GM10248 (cell line): Measurements from ENCODE around the gene DNAJC10.
"Not testable (repeated sequence)": the region's sequence is repeated elsewhere in the genome, so short reads cannot be mapped to it uniquely, and the experiment has no call there.

Experiments used
- CTCF ChIA-PET: fragments of 300-600 bp; sonication (Branson Sonifier 250); formaldehyde crosslinking; extraction: SDS; loops from one replicate; lab custom pipeline; 2021; ENCODE audit warnings: antibody characterized with exemption; lab: Yijun Ruan, JAX
- POLR2A ChIA-PET: fragments of 350-650 bp; sonication (Branson Sonifier 250); formaldehyde crosslinking; extraction: SDS; loops from one replicate; lab custom pipeline; 2020; ENCODE audit warnings: antibody characterized with exemption; lab: Yijun Ruan, JAX
- DNase-seq: peaks from one replicate; pipeline ENCODE4 v3.0.0; 2012; ENCODE audit errors: extremely low spot score
- TF ChIP-seq, protein P1 (sequence below): IDR thresholded peaks from 2 replicates; pipeline ENCODE4 v1.5.1; 2012; ENCODE audit warnings: mild to moderate bottlenecking, low read depth; ENCODE audit errors: extremely low read depth, missing control alignments, control extremely low read depth

DNAJC10 gene

DNA sequence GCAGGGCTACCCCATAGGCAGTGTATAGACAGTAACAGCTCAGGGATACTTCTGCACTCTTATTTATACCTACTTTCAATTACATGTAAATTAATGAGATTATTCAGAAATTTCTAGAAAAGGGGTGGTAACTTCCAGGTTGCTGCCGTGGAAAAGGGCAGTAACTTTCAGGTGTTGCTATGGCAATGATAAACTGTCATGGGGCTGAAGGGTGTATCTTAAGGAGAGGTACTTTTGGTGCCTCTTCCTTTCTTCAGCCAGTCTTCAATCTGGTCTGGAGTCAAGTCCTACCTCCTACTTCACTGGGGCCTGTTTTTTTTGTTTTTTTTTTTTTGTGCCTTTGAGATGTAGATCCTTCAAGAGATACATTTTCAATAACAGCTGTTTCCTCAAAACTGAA lies 35.2 kb upstream of the DNAJC10 start:
- POLR2A ChIA-PET: no interaction called here
- CTCF ChIA-PET: no interaction called here

DNA sequence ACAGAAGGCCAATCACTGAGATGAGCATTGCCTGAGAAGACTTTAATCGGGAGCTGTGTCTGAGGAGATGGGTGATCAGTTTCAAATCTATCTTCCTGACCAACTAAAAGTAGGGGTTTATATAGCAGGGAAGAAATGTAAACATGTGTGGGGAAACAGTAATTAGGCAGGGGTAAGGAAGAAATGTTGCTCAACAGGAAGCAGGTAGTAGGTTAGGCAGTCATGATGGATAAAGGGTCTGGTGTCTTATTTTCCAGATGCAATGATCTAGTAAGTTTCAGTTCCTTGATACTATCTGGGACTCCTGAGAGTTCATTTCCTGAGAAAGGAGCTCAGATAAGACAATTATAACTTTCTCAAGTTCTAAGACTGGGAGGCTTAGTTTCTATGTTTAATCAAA lies 33.8 kb upstream of the DNAJC10 start:
- DNase-seq: no peak
- TF ChIP-seq, protein P1, sequence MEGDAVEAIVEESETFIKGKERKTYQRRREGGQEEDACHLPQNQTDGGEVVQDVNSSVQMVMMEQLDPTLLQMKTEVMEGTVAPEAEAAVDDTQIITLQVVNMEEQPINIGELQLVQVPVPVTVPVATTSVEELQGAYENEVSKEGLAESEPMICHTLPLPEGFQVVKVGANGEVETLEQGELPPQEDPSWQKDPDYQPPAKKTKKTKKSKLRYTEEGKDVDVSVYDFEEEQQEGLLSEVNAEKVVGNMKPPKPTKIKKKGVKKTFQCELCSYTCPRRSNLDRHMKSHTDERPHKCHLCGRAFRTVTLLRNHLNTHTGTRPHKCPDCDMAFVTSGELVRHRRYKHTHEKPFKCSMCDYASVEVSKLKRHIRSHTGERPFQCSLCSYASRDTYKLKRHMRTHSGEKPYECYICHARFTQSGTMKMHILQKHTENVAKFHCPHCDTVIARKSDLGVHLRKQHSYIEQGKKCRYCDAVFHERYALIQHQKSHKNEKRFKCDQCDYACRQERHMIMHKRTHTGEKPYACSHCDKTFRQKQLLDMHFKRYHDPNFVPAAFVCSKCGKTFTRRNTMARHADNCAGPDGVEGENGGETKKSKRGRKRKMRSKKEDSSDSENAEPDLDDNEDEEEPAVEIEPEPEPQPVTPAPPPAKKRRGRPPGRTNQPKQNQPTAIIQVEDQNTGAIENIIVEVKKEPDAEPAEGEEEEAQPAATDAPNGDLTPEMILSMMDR: no peak
- CTCF ChIA-PET: interaction anchor here (0.6 to 1.0 kb wide), 2 partner anchors 12 to 16 kb away, joined by 3 to 5 read pairs; no protein-coding TSS in a partner anchor
- POLR2A ChIA-PET: no interaction called here

More for the DNA sequence above, 35.2 kb upstream of the DNAJC10 start:
- no peak for DNase-seq
- TF ChIP-seq, protein P1: no peak

DNA sequence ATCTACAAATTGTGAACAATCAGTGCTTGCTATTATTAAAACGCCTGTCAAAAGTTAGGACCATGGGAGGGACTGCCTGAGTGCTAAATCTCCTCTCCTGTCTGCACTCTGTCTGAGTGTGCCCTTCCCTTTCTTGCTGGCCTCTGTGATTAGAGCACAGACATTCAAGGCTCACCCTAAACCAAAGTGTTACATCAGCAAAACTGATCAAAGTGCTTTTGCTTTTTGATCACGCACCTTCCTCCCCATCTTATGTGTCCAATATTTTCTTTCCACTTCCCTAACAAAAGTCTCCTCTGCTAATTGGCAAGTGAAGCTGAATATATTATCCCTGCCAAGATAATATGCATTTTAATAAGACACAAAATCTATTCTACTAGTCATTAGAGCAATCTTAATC lies 30.5 kb upstream of the DNAJC10 start:
- CTCF ChIA-PET: interaction anchor here (1.0 kb wide), 1 partner anchor 19 kb away, joined by 3 read pairs; no protein-coding TSS in a partner anchor
- TF ChIP-seq, protein P1: no peak
- no peak for DNase-seq
- POLR2A ChIA-PET: no interaction called here

DNA sequence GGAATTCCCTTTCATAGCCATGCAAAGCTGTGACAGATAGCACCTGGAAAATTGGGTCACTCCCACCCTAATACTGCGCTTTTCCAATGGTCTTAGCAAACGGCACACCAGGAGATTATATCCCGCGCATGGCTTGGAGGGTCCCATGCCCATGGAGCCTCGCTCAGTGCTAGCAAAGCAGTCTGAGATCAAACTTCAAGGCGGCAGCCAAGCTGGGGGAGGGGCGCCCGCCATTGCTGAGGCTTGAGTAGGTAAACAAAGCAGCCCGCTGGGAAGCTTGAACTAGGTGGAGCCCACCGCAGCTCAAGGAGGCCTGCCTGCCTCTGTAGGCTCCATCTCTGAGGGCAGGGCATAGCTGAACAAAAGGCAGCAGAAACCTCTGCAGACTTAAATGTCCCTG lies 29.3 kb upstream of the DNAJC10 start:
- CTCF ChIA-PET, POLR2A ChIA-PET, DNase-seq: not testable (repeated sequence)

DNA sequence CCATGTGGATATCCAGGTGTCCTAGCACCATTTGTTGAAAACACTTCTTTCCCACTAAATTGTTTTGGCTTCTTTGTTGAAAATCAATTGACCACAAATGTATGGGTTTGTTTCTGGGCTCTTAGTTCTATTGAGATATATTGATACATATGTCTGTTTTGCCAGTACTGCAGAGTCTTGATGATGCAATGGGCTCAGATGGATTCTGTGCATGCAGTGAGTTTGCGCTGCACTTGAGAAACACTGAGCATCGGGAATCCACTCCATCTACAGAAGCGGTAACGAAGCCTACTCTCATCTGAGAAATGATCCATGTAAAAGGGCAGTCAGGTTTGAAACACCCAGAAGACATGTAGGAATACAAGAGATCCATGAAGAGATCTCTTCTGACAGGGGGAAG lies 21.9 kb upstream of the DNAJC10 start:
- TF ChIP-seq, protein P1: no peak
- no peak for DNase-seq
- ChIA-PET CTCF (no interaction called here), POLR2A (no interaction called here)

DNA sequence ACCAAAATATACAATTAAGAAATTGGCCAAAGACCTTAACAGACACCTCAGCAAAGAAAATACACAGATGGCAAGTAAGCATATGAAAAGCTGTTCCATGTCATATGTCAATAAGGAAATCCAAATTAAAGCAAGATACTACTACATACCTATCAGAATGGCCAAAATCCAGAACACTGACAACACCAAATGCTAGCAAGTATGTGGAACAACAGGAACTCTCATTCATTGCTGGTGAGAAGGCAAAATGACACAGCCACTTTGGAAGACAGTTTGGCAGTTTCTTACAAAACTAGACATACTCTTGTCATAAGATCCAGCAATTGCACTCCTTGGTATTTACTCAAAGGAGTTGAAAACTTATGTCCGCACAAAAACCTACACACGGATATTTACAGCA lies 20.3 kb upstream of the DNAJC10 start:
- CTCF ChIA-PET: no interaction called here
- POLR2A ChIA-PET: no interaction called here
- no peak for DNase-seq
- TF ChIP-seq, protein P1: no peak

DNA sequence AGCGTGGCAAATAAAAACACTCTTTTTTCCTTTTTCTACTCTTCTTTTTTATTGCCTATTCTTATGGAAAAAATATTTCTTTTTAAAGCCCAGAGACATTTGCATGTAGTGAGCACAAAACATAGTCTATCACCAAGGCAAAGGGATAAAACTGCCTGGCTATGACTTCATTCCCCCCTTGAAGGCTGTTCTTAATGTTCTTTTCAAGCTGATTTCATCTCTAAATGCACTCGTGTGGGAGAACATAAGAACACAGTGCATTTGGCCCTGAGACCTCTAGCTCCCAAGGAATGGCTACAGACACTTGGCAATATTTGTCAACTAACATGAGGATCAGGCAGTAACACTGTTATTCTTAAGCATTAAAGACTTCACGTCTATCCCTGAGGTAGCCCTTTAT lies 17.4 kb upstream of the DNAJC10 start:
- ChIA-PET CTCF (interaction anchor here (1.2 kb wide), 1 partner anchor 32 kb away, joined by 4 read pairs; no protein-coding TSS in a partner anchor), POLR2A (no interaction called here)
- DNase-seq: no peak
- TF ChIP-seq, protein P1: no peak
